22Rv1 (cell line): ENCODE data around the gene CASK.

Source experiments
- CTCF ChIP-seq: fragments of 450-650 bp; IDR thresholded peaks from 2 replicates; pipeline ENCODE4 v1.5.1; 2017; ENCODE audit warnings: mild to moderate bottlenecking
- ZFX ChIP-seq: fragments of 450-650 bp; IDR thresholded peaks from 2 replicates; pipeline ENCODE4 v1.6.1; 2017; ENCODE audit warnings: antibody characterized with exemption, borderline replicate concordance

DNA sequence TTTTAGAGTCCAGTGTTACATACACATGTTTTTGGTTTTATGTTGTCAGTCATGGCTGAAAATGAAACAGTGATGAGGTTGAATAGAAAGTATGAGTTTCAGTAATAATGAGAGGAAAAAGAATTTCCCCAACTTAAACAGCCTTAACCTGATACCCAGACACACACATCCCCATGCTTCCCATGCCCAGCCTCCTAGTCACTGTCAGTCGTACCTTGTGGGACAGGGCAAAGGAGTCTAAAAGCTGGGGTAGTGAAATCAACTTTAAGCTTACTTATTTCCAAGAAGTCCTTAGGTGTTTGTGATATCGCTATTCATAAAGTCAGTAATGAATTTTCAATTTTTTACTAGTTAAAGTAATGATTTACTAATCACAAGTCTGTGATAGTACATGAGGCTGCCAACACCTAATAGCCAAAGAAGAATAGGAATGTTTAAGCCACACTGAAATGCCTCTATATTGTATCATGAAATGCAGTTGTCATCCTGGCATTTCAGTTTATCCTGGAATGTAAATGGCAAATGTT is 258.9 kb downstream of the CASK start:
- TF ChIP-seq CTCF: no peak
- no peak for TF ChIP-seq ZFX
